Measurements from ENCODE around the gene NPAS1.

The NPAS1 gene

DNA sequence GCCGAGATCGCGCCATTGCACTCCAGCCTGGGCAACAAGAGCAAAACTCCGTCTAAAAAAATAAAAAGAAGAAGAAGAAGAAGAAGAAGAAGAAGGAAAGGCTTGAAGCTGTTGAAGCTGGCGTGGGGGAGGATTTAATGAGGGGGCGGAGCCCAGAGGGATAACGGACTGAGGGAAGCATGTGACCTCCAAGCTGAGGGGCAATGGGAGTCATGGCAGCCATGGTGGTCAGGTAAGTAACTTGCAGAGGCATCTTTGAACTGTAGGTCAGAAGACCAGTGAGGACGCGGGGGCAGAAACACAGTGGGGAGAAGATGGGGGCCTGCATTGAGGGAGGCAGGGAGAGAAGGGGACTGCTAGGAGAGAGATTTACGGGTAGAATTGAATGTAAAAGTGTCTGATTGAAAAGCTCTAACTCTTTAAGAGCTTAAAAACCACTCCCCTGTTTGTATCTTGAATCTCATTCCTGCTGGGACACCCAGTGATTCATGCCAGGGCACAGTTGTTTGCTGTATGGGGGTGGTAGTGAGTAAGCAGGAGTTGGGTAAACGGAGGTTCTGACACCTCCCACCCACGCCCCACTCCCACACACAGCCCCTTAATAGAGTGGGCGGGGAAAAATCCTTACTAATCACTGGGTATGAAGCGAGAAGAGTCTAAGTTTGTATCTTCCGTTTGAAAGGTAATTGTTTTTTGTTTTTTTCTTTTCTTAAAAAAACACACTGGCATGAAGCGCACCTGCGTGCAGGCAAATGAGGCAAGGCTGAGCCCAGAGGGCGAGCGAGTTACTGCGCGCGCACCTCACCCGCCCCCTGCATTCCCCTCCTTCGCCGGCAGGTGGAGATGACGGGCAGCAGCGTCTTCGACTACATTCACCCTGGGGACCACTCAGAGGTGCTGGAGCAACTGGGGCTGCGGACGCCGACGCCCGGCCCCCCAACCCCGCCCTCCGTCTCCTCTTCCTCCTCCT, 15.8 kb downstream of the NPAS1 start:
- Histone ChIP-seq H2BK120ac (ENCODE audit: low read depth, low read length) (no peak overlapping the region), H2BK5ac (ENCODE audit: low read length) (no peak overlapping the region), H4K91ac (ENCODE audit: low read depth, low read length, poor library complexity) (no peak overlapping the region), H2BK12ac (ENCODE audit: low read length) (no peak overlapping the region), H3K4me1 (ENCODE audit: control insufficient read depth in 2 of 2, insufficient read depth in 1 of 2, low read depth in 1 of 2, low read length in 2 of 2) (peaks cover 4 to 7% of the 10 kb centered on the region in 2 donors), H3K9ac (ENCODE audit: low read depth, low read length, poor library complexity) (no peak overlapping the region), H4K8ac (ENCODE audit: low read depth, low read length) (no peak overlapping the region), H3K18ac (ENCODE audit: low read length) (peak overlapping the region; percentile 78), H2AFZ (ENCODE audit: low read length) (peak overlapping the region; percentile 88), H3K27ac (replicated peaks; ENCODE audit: low read length) (peak overlapping the region; percentile 16), H3K36me3 (replicated peaks in 1 of 2; ENCODE audit: control insufficient read depth in 2 of 2, insufficient read depth in 2 of 2, low read length in 2 of 2) (no peaks in the 10 kb centered on the region), H2BK15ac (ENCODE audit: low read length) (peak overlapping the region; percentile 19), H3K79me1 (ENCODE audit: low read depth, low read length) (peaks cover 2% of the 10 kb centered on the region), H3K14ac (ENCODE audit: low read length) (no peak overlapping the region), H3K4ac (ENCODE audit: low read length) (no peak overlapping the region), H3K27me3 (ENCODE audit: control insufficient read depth in 3 of 3, insufficient read depth in 3 of 3, low read depth in 1 of 3, low read length in 3 of 3) (peaks cover 0 to 6% (median 0%) of the 10 kb centered on the region in 3 experiments), H3K4me2 (ENCODE audit: insufficient read depth, low read length, poor library complexity, severe bottlenecking) (peak overlapping the region; percentile 72), H3K4me3 (ENCODE audit: low read length in 2 of 2) (peak overlapping the region; percentile 44 to 63), H3K9me3 (replicated peaks in 1 of 2; ENCODE audit: control insufficient read depth in 2 of 2, insufficient read depth in 1 of 2, low read depth in 1 of 2, low read length in 2 of 2) (peaks cover 0 to 2% of the 10 kb centered on the region in 2 donors), H2AK5ac (ENCODE audit: low read depth, low read length) (peak overlapping the region; percentile 70), H3K23ac (ENCODE audit: low read depth, low read length, poor library complexity) (peak overlapping the region; percentile 31)
- no CpG with 5 or more reads among the region's 35 CpGs for WGBS, 2 donors (ENCODE audit: extremely low coverage in 2 of 2, insufficient read length in 2 of 2, insufficient replicate concordance in 1 of 2)
- DNase-seq (ENCODE audit: low spot score), result peak; percentile 83

- H3K79me1 ChIP-seq (ENCODE audit: low read depth, low read length), result peaks cover 4% of the 10 kb centered on the region
- no peak overlapping the region for H4K91ac ChIP-seq (ENCODE audit: low read depth, low read length, poor library complexity)
Measured at GRCh38 chr19:47036097-47036651, 16.5 kb downstream of the NPAS1 start.

GRCh38 chr19:47037766-47038165, 18.1 kb downstream of the NPAS1 start:
- no peak overlapping the region for H3K4ac ChIP-seq (ENCODE audit: low read length)
- peaks cover 4 to 7% of the 10 kb centered on the region in 2 donors for H3K4me1 ChIP-seq (ENCODE audit: control insufficient read depth in 2 of 2, insufficient read depth in 1 of 2, low read depth in 1 of 2, low read length in 2 of 2)
- H3K9me3 ChIP-seq (replicated peaks in 1 of 2; ENCODE audit: control insufficient read depth in 2 of 2, insufficient read depth in 1 of 2, low read depth in 1 of 2, low read length in 2 of 2), result no peaks in the 10 kb centered on the region
- no peak overlapping the region for H2BK120ac ChIP-seq (ENCODE audit: low read depth, low read length)
- H4K91ac ChIP-seq (ENCODE audit: low read depth, low read length, poor library complexity), result no peak overlapping the region
- no CpG with 5 or more reads among the region's 1 CpG for WGBS, 2 donors (ENCODE audit: extremely low coverage in 2 of 2, insufficient read length in 2 of 2, insufficient replicate concordance in 1 of 2)
- H2BK15ac ChIP-seq (ENCODE audit: low read length), result no peak overlapping the region
- no peak overlapping the region for H2BK5ac ChIP-seq (ENCODE audit: low read length)
- H3K27me3 ChIP-seq (ENCODE audit: control insufficient read depth in 3 of 3, insufficient read depth in 3 of 3, low read depth in 1 of 3, low read length in 3 of 3), result no peaks in the 10 kb centered on the region
- H3K14ac ChIP-seq (ENCODE audit: low read length), result no peak overlapping the region
- H2AFZ ChIP-seq (ENCODE audit: low read length), result no peak overlapping the region
- DNase-seq (ENCODE audit: low spot score), result no peak
- peak overlapping the region; percentile 0 for H2AK5ac ChIP-seq (ENCODE audit: low read depth, low read length)
- no peak overlapping the region for H4K8ac ChIP-seq (ENCODE audit: low read depth, low read length)
- H3K79me1 ChIP-seq (ENCODE audit: low read depth, low read length), result peaks cover 4% of the 10 kb centered on the region
- peaks cover 0 to 6% of the 10 kb centered on the region in 2 donors for H3K36me3 ChIP-seq (replicated peaks in 1 of 2; ENCODE audit: control insufficient read depth in 2 of 2, insufficient read depth in 2 of 2, low read length in 2 of 2)
- H3K4me2 ChIP-seq (ENCODE audit: insufficient read depth, low read length, poor library complexity, severe bottlenecking), result no peak overlapping the region
- no peak overlapping the region for H3K18ac ChIP-seq (ENCODE audit: low read length)
- no peak overlapping the region for H2BK12ac ChIP-seq (ENCODE audit: low read length)
- H3K4me3 ChIP-seq (ENCODE audit: low read length in 2 of 2), result no peak overlapping the region
- H3K27ac ChIP-seq (replicated peaks; ENCODE audit: low read length), result no peak overlapping the region
- no peak overlapping the region for H3K9ac ChIP-seq (ENCODE audit: low read depth, low read length, poor library complexity)
- H3K23ac ChIP-seq (ENCODE audit: low read depth, low read length, poor library complexity), result peak overlapping the region; percentile 35

More at GRCh38 chr19:47036097-47036651, 16.5 kb downstream of the NPAS1 start:
- Histone ChIP-seq H3K4me2 (ENCODE audit: insufficient read depth, low read length, poor library complexity, severe bottlenecking) (no peak overlapping the region), H3K4me1 (ENCODE audit: control insufficient read depth in 2 of 2, insufficient read depth in 1 of 2, low read depth in 1 of 2, low read length in 2 of 2) (peaks cover 4 to 7% of the 10 kb centered on the region in 2 donors), H2BK12ac (ENCODE audit: low read length) (no peak overlapping the region), H2BK15ac (ENCODE audit: low read length) (peak overlapping the region; percentile 2), H3K23ac (ENCODE audit: low read depth, low read length, poor library complexity) (peak overlapping the region; percentile 31), H2BK120ac (ENCODE audit: low read depth, low read length) (no peak overlapping the region), H3K9ac (ENCODE audit: low read depth, low read length, poor library complexity) (no peak overlapping the region), H4K8ac (ENCODE audit: low read depth, low read length) (no peak overlapping the region), H3K27ac (replicated peaks; ENCODE audit: low read length) (no peak overlapping the region), H3K27me3 (ENCODE audit: control insufficient read depth in 3 of 3, insufficient read depth in 3 of 3, low read depth in 1 of 3, low read length in 3 of 3) (peaks cover 0 to 2% (median 0%) of the 10 kb centered on the region in 3 experiments), H3K36me3 (replicated peaks in 1 of 2; ENCODE audit: control insufficient read depth in 2 of 2, insufficient read depth in 2 of 2, low read length in 2 of 2) (no peaks in the 10 kb centered on the region), H3K9me3 (replicated peaks in 1 of 2; ENCODE audit: control insufficient read depth in 2 of 2, insufficient read depth in 1 of 2, low read depth in 1 of 2, low read length in 2 of 2) (peaks cover 0 to 2% of the 10 kb centered on the region in 2 donors), H3K4ac (ENCODE audit: low read length) (no peak overlapping the region), H2AFZ (ENCODE audit: low read length) (peak overlapping the region; percentile 88), H2BK5ac (ENCODE audit: low read length) (no peak overlapping the region), H3K18ac (ENCODE audit: low read length) (peak overlapping the region; percentile 28), H2AK5ac (ENCODE audit: low read depth, low read length) (peak overlapping the region; percentile 8), H3K14ac (ENCODE audit: low read length) (no peak overlapping the region), H3K4me3 (ENCODE audit: low read length in 2 of 2) (peak overlapping the region; percentile 43 to 44)
- DNase-seq (ENCODE audit: low spot score), result no peak
- no CpG with 5 or more reads among the region's 26 CpGs for WGBS, 2 donors (ENCODE audit: extremely low coverage in 2 of 2, insufficient read length in 2 of 2, insufficient replicate concordance in 1 of 2)

Data from neuronal stem cell (in vitro differentiated cells).